Ishikawa (cell line): ENCODE data around the gene C2CD3.

Experiments used
- CEBPB ChIP-seq: IDR thresholded peaks from 2 replicates; pipeline ENCODE4 v1.6.1; 2012
- CREB1 ChIP-seq: IDR thresholded peaks from 2 replicates; pipeline ENCODE4 v1.6.1; 2012; ENCODE audit warnings: low read depth
- EGR1 ChIP-seq: IDR thresholded peaks from 2 replicates; pipeline ENCODE4 v1.6.1; 2012
- EP300 ChIP-seq: IDR thresholded peaks from 2 replicates; pipeline ENCODE4 v1.6.1; 2012; ENCODE audit warnings: borderline replicate concordance
- FOXM1 ChIP-seq: IDR thresholded peaks from 2 replicates; pipeline ENCODE4 v1.6.1; 2012; ENCODE audit warnings: low read depth, borderline replicate concordance
- NFIC ChIP-seq: IDR thresholded peaks from 2 replicates; pipeline ENCODE4 v1.6.1; 2012
- RAD21 ChIP-seq: IDR thresholded peaks from 2 replicates; pipeline ENCODE4 v1.6.1; 2012; ENCODE audit warnings: low read depth
- TAF1 ChIP-seq: IDR thresholded peaks from 2 replicates; pipeline ENCODE4 v1.6.1; 2012; ENCODE audit warnings: low read depth, mild to moderate bottlenecking
- TCF12 ChIP-seq: IDR thresholded peaks from 2 replicates; pipeline ENCODE4 v1.6.1; 2012; ENCODE audit warnings: low read depth
- TEAD4 ChIP-seq: IDR thresholded peaks from 2 replicates; pipeline ENCODE4 v1.6.1; 2012
- YY1 ChIP-seq: IDR thresholded peaks from 2 replicates; pipeline ENCODE4 v1.6.1; 2012; ENCODE audit warnings: low read depth
- ZBTB7A ChIP-seq: IDR thresholded peaks from 2 replicates; pipeline ENCODE4 v1.6.1; 2012; ENCODE audit warnings: low read depth
- TF ChIP-seq, protein P1 (sequence below): IDR thresholded peaks from 2 replicates; pipeline ENCODE4 v1.6.1; 2012; ENCODE audit warnings: low read depth, mild to moderate bottlenecking
- TF ChIP-seq, protein P2 (sequence below): IDR thresholded peaks from 2 replicates; pipeline ENCODE4 v1.6.1; 2012
- TF ChIP-seq, protein P3 (sequence below): IDR thresholded peaks from 2 replicates; pipeline ENCODE4 v1.6.1; 2012

Gene C2CD3

DNA sequence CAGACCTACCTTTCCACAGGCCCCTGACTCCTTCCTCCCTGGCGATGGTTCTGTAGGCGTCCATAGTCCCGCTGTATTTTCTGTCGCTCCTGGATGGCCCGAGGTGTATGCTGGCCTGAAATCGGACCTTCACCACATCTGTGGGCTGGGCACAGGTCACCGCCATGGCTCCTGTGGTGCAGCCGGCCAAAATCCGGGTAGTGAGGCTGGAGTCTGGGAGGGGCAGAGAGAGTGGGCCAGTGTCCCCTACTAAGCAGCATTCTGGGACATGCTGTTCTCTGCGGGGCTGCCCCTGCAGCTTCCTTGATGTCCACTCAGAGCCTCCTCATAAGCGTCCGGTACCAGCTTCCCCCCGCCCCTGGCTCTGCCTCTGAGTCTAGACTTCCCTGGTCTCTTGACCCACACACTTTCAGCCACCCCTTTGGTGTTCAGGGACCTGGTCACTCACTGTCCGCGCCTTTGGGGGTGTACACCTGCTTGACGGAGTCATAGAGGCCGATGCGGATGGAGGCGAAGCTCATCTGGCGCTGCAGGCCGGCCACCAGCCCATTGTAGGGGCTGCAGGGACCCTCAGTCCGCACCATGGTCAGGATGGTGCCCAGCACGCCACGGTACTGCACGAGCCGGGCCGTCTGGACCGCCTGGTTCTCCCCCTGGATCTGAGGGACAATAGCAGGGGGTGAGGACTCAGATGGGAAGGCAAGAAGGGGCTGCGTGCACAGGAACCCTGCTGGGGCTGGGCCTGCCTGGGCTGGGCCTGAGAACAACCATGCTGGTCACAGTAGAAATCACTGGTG lies 164.9 kb downstream of the C2CD3 start:
- TF ChIP-seq EGR1 = no peak
- TF ChIP-seq, protein P1, sequence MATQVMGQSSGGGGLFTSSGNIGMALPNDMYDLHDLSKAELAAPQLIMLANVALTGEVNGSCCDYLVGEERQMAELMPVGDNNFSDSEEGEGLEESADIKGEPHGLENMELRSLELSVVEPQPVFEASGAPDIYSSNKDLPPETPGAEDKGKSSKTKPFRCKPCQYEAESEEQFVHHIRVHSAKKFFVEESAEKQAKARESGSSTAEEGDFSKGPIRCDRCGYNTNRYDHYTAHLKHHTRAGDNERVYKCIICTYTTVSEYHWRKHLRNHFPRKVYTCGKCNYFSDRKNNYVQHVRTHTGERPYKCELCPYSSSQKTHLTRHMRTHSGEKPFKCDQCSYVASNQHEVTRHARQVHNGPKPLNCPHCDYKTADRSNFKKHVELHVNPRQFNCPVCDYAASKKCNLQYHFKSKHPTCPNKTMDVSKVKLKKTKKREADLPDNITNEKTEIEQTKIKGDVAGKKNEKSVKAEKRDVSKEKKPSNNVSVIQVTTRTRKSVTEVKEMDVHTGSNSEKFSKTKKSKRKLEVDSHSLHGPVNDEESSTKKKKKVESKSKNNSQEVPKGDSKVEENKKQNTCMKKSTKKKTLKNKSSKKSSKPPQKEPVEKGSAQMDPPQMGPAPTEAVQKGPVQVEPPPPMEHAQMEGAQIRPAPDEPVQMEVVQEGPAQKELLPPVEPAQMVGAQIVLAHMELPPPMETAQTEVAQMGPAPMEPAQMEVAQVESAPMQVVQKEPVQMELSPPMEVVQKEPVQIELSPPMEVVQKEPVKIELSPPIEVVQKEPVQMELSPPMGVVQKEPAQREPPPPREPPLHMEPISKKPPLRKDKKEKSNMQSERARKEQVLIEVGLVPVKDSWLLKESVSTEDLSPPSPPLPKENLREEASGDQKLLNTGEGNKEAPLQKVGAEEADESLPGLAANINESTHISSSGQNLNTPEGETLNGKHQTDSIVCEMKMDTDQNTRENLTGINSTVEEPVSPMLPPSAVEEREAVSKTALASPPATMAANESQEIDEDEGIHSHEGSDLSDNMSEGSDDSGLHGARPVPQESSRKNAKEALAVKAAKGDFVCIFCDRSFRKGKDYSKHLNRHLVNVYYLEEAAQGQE = no peak
- TF ChIP-seq, protein P2, sequence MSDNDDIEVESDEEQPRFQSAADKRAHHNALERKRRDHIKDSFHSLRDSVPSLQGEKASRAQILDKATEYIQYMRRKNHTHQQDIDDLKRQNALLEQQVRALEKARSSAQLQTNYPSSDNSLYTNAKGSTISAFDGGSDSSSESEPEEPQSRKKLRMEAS = no peak

DNA sequence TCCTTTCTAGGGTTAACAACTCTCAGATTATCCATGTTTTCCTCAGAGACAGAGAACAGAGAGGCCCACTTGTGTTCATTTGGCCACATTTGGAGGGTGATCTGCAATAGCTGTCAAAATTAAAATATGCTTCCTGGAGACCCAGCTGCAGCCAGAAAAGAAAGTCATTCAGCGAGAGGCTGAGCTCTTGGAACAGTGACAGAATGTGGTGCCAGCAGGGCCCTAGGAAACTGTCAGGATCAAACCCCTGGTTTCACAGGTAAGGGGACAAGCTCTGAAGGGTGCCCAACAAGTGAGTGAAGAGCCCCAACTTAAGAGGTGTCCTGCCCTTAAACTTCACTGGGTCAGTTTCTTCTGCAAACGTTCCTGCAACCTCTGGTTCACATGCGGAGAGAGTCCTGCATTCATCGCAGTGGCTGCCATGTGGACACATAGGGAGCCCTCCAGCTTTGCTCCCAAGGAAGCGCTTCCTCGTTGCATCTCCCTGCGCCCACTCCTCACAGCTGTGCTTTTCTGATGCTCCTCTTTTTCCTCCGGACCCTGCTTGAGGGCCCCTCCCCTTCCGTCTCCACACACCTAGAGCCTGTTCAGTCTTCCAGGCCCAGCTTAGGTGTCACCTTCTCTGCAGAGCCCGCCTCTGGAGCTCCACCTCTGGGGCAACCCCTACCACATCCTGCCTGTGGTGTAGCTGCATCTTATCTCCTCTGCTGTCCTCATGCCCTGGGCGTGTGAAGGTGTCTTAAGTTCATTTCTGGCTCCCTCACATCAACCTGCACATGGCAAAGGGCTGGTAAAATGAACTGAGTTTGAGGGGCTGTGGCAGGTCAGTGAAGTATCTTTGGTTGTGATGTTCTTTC lies 165.8 kb downstream of the C2CD3 start:
- TF ChIP-seq, protein P1 = no peak
- no peak for TF ChIP-seq YY1
- TF ChIP-seq, protein P3, sequence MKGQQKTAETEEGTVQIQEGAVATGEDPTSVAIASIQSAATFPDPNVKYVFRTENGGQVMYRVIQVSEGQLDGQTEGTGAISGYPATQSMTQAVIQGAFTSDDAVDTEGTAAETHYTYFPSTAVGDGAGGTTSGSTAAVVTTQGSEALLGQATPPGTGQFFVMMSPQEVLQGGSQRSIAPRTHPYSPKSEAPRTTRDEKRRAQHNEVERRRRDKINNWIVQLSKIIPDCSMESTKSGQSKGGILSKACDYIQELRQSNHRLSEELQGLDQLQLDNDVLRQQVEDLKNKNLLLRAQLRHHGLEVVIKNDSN = no peak
- no peak for TF ChIP-seq EGR1
- no peak for TF ChIP-seq FOXM1
- no peak for TF ChIP-seq CREB1
- TF ChIP-seq EP300 = no peak
- no peak for TF ChIP-seq TCF12
- TF ChIP-seq TAF1 = no peak
- TF ChIP-seq CEBPB = no peak
- TF ChIP-seq TEAD4 = no peak
- TF ChIP-seq NFIC = no peak
- TF ChIP-seq ZBTB7A = no peak
- TF ChIP-seq, protein P2 = no peak
- TF ChIP-seq RAD21 = no peak

- no peak for TF ChIP-seq TAF1
- no peak for TF ChIP-seq CREB1
- TF ChIP-seq TEAD4 = no peak
- TF ChIP-seq EP300 = no peak
- TF ChIP-seq, protein P3 = no peak
Measured at GRCh38 chr11:74004046-74004695, 166.6 kb downstream of the C2CD3 start.

DNA sequence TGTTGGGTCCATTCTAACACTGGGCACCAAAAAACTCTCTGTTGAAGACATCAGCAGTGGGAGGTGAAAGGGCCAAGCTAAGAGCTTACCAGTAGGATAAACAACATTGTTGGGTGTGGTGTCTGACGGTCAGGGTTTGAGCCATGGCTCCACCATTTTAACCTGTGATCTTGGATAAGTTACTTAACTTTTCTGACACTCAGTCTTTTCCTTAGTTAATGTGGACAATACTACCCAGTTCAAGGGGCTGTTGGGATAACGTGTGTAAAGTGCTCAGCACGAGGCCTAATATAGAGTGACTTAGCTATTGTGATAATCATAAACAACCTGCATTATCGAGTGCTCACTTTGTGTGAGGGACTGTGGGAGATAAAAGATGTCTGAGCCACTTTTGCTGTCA lies 168.0 kb downstream of the C2CD3 start:
- no peak for TF ChIP-seq EGR1
- TF ChIP-seq, protein P1 = no peak
- TF ChIP-seq, protein P3 = no peak
- TF ChIP-seq, protein P2 = no peak
- no peak for TF ChIP-seq ZBTB7A
